Measurements from ENCODE around the gene TSC22D4. TPM values are rescaled to one million over a fixed set of nuclear protein-coding genes. Genes with fewer than 3 reads are reported as not detected.

The TSC22D4 gene
- total and polyA plus RNA-seq, 2 experiments from 2014 or later: 14.6 to 24.9 TPM

- Histone ChIP-seq H3K36me3 (ENCODE audit: insufficient read depth) (no peaks in the 10 kb centered on the region), H3K79me2 (replicated peaks; ENCODE audit: insufficient read depth) (no peaks in the 10 kb centered on the region), H3F3A (replicated peaks; ENCODE audit: low read depth) (no peaks in the 10 kb centered on the region), H3K27me3 (ENCODE audit: insufficient read depth) (no peaks in the 10 kb centered on the region), H3K4me2 (no peak within 1 kb of the TSS), H3K9me2 (ENCODE audit: insufficient read depth) (no peaks in the 10 kb centered on the region), H3K4me1 (ENCODE audit: insufficient read depth) (no peaks in the 10 kb centered on the region; the same call in 1 of the 2 replicates), H4K20me1 (replicated peaks; ENCODE audit: insufficient read depth) (no peaks in the 10 kb centered on the region), H2AFZ (no peak within 1 kb of the TSS), H3K4me3 (no peak within 1 kb of the TSS), H3K27ac (ENCODE audit: low read depth) (no peak within 1 kb of the TSS)
- Mint-ChIP-seq H3K4me3 (no peak within 1 kb of the TSS; the same call in 2 of the 3 replicates), H3K4me1 (peaks cover 5% of the 10 kb centered on the region; the same call in 2 of the 3 replicates), H3K9me3 (no peaks in the 10 kb centered on the region), H3K27ac (no peak within 1 kb of the TSS), H3K36me3 (ENCODE audit: low read depth) (no peaks in the 10 kb centered on the region), H3K27me3 (ENCODE audit: insufficient read depth, low read depth, poor library complexity) (peaks cover 8% of the 10 kb centered on the region)
- no peak for DNase-seq (ENCODE audit: low spot score)
- TF ChIP-seq JUNB (IDR thresholded peaks at IDR 0.05; ENCODE audit: unreplicated experiment): no peak
- no peak for TF ChIP-seq STAT1 (IDR thresholded peaks at IDR 0.05; ENCODE audit: unreplicated experiment)
- no peak for TF ChIP-seq NANOG (IDR thresholded peaks at IDR 0.05; ENCODE audit: borderline replicate concordance)
- no peak for TF ChIP-seq EZH2 (IDR thresholded peaks at IDR 0.05; ENCODE audit: low read depth, unreplicated experiment)
- TF ChIP-seq POLR2AphosphoS5 (IDR thresholded peaks at IDR 0.05; ENCODE audit: low read depth): no peak
- no peak for TF ChIP-seq CTCF (conservative IDR thresholded peaks at IDR 0.05; ENCODE audit: low read depth in 2 of 2)
- no peak for TF ChIP-seq EZH2phosphoT487 (IDR thresholded peaks at IDR 0.05; ENCODE audit: unreplicated experiment)
- TF ChIP-seq REST (IDR thresholded peaks at IDR 0.05; ENCODE audit: unreplicated experiment): no peak
- TF ChIP-seq ZNF114 (CRISPR knock-in tag; IDR thresholded peaks at IDR 0.05): no peak
- TF ChIP-seq CREB1 (CRISPR knock-in tag; IDR thresholded peaks at IDR 0.05; ENCODE audit: low read depth): no peak
- TF ChIP-seq ETS1 (IDR thresholded peaks at IDR 0.05): no peak
- no peak for TF ChIP-seq ZNF331 (CRISPR knock-in tag; IDR thresholded peaks at IDR 0.05; ENCODE audit: low read depth)
- no peak for TF ChIP-seq ZNF462 (CRISPR knock-in tag; IDR thresholded peaks at IDR 0.05)
- ATAC-seq: no peak
These were observed 14.8 kb downstream of the TSC22D4 start, which contains the start of gene SPACDR for GRCh38 chr7:100464210-100464660. Gene SPACDR (minus strand): TSS chr7:100464260. CDS start chr7:100464025, 235 bp downstream.
